Measurements from ENCODE around the gene LATS2. TPM values are rescaled to one million over a fixed set of nuclear protein-coding genes. Genes with fewer than 3 reads are reported as not detected.

Gene LATS2
- total RNA-seq, 1 experiment from 2014 or later: 18.8 TPM

GRCh38 chr13:21045100-21045499 is 16.3 kb downstream of the LATS2 start:
- Histone ChIP-seq H4K20me1 (ENCODE audit: insufficient read depth) (no peaks in the 10 kb centered on the region), H3K4me1 (ENCODE audit: control insufficient read depth in 1 of 2, insufficient read depth in 2 of 2, low read length in 2 of 2) (no peaks in the 10 kb centered on the region), H3K79me2 (ENCODE audit: insufficient read depth, low read length) (peaks cover 95% of the 10 kb centered on the region), H2AFZ (ENCODE audit: low read depth, low read length, poor library complexity, severe bottlenecking) (no peak overlapping the region), H3K4me2 (ENCODE audit: low read length) (no peak overlapping the region), H3K9me2 (ENCODE audit: insufficient read depth) (no peaks in the 10 kb centered on the region), H3K9me3 (ENCODE audit: control insufficient read depth in 1 of 2, insufficient read depth in 1 of 2, low read depth in 1 of 2, low read length in 2 of 2) (no peaks in the 10 kb centered on the region), H3K4me3 (replicated peaks in 1 of 2; ENCODE audit: low read depth in 1 of 2, low read length in 2 of 2) (no peak overlapping the region), H3K9ac (ENCODE audit: low read length) (no peak overlapping the region), H3K27me3 (ENCODE audit: insufficient read depth, low read length) (no peaks in the 10 kb centered on the region), H3K27ac (ENCODE audit: low read depth, low read length) (no peak overlapping the region), H3K36me3 (ENCODE audit: control insufficient read depth in 1 of 2, insufficient read depth in 2 of 2, low read length in 2 of 2) (peaks cover 3 to 4% of the 10 kb centered on the region in 2 experiments; a peak in 1 of 4 replicates)
- DNase-seq (ENCODE audit: low read depth, low spot score) (no peak), ATAC-seq (no peak)
- RAD21 ChIA-PET (ENCODE audit: low non-redundant PET in 1 of 2, low total read pairs in 2 of 2, uncharacterized antibody in 2 of 2, unreplicated experiment in 2 of 2): no interaction called here
- no TSS peak for BruUV-seq (replicated peaks)
- intact Hi-C loops (cut with micrococcal nuclease): no loop called here
- POLR2A ChIA-PET: no interaction called here
- TF ChIP-seq SP1 (IDR thresholded peaks at IDR 0.05; ENCODE audit: low read depth) (no peak), CBX3 (IDR thresholded peaks at IDR 0.05; ENCODE audit: low read depth) (no peak), ATF3 (IDR thresholded peaks at IDR 0.05) (no peak), FOSL1 (IDR thresholded peaks at IDR 0.05; ENCODE audit: low read depth) (no peak), SRF (IDR thresholded peaks at IDR 0.05; ENCODE audit: low read depth) (no peak), POLR2AphosphoS5 (IDR thresholded peaks at IDR 0.05; ENCODE audit: low read depth, low read length) (no peak), CEBPB (IDR thresholded peaks at IDR 0.05; ENCODE audit: low read depth) (no peak), ZNF274 (IDR thresholded peaks at IDR 0.05; ENCODE audit: low read depth, low read length) (no peak)
- TF ChIP-seq, protein P1, sequence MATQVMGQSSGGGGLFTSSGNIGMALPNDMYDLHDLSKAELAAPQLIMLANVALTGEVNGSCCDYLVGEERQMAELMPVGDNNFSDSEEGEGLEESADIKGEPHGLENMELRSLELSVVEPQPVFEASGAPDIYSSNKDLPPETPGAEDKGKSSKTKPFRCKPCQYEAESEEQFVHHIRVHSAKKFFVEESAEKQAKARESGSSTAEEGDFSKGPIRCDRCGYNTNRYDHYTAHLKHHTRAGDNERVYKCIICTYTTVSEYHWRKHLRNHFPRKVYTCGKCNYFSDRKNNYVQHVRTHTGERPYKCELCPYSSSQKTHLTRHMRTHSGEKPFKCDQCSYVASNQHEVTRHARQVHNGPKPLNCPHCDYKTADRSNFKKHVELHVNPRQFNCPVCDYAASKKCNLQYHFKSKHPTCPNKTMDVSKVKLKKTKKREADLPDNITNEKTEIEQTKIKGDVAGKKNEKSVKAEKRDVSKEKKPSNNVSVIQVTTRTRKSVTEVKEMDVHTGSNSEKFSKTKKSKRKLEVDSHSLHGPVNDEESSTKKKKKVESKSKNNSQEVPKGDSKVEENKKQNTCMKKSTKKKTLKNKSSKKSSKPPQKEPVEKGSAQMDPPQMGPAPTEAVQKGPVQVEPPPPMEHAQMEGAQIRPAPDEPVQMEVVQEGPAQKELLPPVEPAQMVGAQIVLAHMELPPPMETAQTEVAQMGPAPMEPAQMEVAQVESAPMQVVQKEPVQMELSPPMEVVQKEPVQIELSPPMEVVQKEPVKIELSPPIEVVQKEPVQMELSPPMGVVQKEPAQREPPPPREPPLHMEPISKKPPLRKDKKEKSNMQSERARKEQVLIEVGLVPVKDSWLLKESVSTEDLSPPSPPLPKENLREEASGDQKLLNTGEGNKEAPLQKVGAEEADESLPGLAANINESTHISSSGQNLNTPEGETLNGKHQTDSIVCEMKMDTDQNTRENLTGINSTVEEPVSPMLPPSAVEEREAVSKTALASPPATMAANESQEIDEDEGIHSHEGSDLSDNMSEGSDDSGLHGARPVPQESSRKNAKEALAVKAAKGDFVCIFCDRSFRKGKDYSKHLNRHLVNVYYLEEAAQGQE (IDR thresholded peaks at IDR 0.05; ENCODE audit: low read depth): no peak
- TF ChIP-seq, protein P2, sequence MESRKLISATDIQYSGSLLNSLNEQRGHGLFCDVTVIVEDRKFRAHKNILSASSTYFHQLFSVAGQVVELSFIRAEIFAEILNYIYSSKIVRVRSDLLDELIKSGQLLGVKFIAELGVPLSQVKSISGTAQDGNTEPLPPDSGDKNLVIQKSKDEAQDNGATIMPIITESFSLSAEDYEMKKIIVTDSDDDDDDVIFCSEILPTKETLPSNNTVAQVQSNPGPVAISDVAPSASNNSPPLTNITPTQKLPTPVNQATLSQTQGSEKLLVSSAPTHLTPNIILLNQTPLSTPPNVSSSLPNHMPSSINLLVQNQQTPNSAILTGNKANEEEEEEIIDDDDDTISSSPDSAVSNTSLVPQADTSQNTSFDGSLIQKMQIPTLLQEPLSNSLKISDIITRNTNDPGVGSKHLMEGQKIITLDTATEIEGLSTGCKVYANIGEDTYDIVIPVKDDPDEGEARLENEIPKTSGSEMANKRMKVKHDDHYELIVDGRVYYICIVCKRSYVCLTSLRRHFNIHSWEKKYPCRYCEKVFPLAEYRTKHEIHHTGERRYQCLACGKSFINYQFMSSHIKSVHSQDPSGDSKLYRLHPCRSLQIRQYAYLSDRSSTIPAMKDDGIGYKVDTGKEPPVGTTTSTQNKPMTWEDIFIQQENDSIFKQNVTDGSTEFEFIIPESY (IDR thresholded peaks at IDR 0.05; ENCODE audit: extremely low read depth, insufficient replicate concordance, low read length): no peak
- CTCF ChIA-PET: no interaction called here

Data from HCT116 (cell line).